ENCODE measurements around the gene CDK4. TPM values are rescaled to one million over a fixed set of nuclear protein-coding genes. Genes with fewer than 3 reads are reported as not detected.

The CDK4 gene
- total and polyA plus RNA-seq, 2 of the 13 experiments (the other 11 are each of a cell fraction or from before 2014, with no cell fraction given): 191 to 209 TPM

DNA sequence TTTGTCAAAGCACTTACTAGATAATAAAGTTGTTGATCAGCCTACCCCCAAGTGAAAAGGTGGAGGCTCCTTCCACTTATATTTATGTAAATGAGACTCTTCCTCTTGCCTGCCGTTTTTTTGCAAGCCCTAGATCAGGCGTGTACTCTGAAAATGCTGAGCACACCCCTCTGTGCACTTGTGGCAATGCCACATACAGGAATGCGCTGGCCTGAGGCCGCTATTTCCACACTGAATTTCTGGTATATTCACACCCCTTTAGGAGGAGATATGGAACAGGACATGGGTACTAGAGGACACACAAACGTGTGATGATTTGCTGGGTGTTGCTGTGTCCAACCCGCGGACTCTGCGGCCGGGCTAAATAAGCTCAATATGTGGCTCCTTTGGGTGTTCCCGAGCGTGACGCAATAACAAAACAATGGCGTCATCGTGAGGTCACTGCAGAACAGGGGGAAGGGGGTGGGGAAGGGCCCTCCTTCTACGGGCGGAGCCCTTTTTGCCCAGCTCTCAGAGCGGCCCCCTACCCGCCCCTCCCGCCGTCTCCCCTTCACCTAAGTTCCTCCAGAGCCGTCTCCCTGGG, 7.8 kb downstream of the CDK4 start (continued):
- no peak for TF ChIP-seq ZSCAN22 (CRISPR knock-in tag; IDR thresholded peaks at IDR 0.05)
- no peak for TF ChIP-seq ZFP82 (CRISPR knock-in tag; IDR thresholded peaks at IDR 0.05; ENCODE audit: borderline replicate concordance)
- no peak for TF ChIP-seq ZNF660 (CRISPR knock-in tag; IDR thresholded peaks at IDR 0.05; ENCODE audit: borderline replicate concordance, low read depth)
- TF ChIP-seq ZNF256 (CRISPR knock-in tag; conservative IDR thresholded peaks at IDR 0.05): no peak
- TF ChIP-seq, protein P1, sequence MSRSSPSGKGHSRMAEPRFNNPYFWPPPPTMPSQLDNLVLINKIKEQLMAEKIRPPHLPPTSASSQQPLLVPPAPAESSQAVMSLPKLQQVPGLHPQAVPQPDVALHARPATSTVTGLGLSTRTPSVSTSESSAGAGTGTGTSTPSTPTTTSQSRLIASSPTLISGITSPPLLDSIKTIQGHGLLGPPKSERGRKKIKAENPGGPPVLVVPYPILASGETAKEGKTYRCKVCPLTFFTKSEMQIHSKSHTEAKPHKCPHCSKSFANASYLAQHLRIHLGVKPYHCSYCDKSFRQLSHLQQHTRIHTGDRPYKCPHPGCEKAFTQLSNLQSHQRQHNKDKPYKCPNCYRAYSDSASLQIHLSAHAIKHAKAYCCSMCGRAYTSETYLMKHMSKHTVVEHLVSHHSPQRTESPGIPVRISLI (CRISPR knock-in tag; IDR thresholded peaks at IDR 0.05; ENCODE audit: borderline replicate concordance): no peak
- TF ChIP-seq ERF (CRISPR knock-in tag; IDR thresholded peaks at IDR 0.05): no peak
- no peak for TF ChIP-seq TCF7L2 (IDR thresholded peaks at IDR 0.05; ENCODE audit: low read depth, low read length)
- no peak for TF ChIP-seq RFXAP (CRISPR knock-in tag; IDR thresholded peaks at IDR 0.05; ENCODE audit: borderline replicate concordance)
- no peak for TF ChIP-seq RXRB (CRISPR knock-in tag; IDR thresholded peaks at IDR 0.05; ENCODE audit: borderline replicate concordance)
- no peak for TF ChIP-seq HNRNPLL (IDR thresholded peaks at IDR 0.05; ENCODE audit: low read depth, low read length, poor library complexity, severe bottlenecking)
- no peak for TF ChIP-seq SPEN (CRISPR knock-in tag; IDR thresholded peaks at IDR 0.05; ENCODE audit: low read depth)
- TF ChIP-seq TRIM24 (CRISPR knock-in tag; IDR thresholded peaks at IDR 0.05): no peak
- TF ChIP-seq CEBPB (IDR thresholded peaks at IDR 0.05; ENCODE audit: borderline replicate concordance, low read depth, low read length): peak; percentile 96
- peak; percentile 100 for TF ChIP-seq ZBTB21 (CRISPR knock-in tag; IDR thresholded peaks at IDR 0.05)
- no peak for TF ChIP-seq SNRNP70 (IDR thresholded peaks at IDR 0.05; ENCODE audit: low read depth, low read length)
- TF ChIP-seq, protein P2, sequence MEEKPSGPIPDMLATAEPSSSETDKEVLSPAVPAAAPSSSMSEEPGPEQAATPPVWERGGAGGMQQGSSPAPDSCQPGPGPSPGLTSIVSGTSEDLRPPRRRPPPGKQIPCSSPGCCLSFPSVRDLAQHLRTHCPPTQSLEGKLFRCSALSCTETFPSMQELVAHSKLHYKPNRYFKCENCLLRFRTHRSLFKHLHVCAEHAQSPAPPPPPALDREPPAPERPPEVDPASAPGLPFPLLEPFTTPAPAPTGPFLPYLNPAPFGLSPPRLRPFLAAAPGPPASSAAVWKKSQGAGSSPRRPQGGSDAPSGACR (CRISPR knock-in tag; IDR thresholded peaks at IDR 0.05): no peak
- no peak for TF ChIP-seq ZNF138 (CRISPR knock-in tag; IDR thresholded peaks at IDR 0.05; ENCODE audit: low read depth)
- TF ChIP-seq SAP130 (CRISPR knock-in tag; IDR thresholded peaks at IDR 0.05; ENCODE audit: low read depth): peak; percentile 4; the same call in 1 of the 2 replicates
- TF ChIP-seq, protein P3, sequence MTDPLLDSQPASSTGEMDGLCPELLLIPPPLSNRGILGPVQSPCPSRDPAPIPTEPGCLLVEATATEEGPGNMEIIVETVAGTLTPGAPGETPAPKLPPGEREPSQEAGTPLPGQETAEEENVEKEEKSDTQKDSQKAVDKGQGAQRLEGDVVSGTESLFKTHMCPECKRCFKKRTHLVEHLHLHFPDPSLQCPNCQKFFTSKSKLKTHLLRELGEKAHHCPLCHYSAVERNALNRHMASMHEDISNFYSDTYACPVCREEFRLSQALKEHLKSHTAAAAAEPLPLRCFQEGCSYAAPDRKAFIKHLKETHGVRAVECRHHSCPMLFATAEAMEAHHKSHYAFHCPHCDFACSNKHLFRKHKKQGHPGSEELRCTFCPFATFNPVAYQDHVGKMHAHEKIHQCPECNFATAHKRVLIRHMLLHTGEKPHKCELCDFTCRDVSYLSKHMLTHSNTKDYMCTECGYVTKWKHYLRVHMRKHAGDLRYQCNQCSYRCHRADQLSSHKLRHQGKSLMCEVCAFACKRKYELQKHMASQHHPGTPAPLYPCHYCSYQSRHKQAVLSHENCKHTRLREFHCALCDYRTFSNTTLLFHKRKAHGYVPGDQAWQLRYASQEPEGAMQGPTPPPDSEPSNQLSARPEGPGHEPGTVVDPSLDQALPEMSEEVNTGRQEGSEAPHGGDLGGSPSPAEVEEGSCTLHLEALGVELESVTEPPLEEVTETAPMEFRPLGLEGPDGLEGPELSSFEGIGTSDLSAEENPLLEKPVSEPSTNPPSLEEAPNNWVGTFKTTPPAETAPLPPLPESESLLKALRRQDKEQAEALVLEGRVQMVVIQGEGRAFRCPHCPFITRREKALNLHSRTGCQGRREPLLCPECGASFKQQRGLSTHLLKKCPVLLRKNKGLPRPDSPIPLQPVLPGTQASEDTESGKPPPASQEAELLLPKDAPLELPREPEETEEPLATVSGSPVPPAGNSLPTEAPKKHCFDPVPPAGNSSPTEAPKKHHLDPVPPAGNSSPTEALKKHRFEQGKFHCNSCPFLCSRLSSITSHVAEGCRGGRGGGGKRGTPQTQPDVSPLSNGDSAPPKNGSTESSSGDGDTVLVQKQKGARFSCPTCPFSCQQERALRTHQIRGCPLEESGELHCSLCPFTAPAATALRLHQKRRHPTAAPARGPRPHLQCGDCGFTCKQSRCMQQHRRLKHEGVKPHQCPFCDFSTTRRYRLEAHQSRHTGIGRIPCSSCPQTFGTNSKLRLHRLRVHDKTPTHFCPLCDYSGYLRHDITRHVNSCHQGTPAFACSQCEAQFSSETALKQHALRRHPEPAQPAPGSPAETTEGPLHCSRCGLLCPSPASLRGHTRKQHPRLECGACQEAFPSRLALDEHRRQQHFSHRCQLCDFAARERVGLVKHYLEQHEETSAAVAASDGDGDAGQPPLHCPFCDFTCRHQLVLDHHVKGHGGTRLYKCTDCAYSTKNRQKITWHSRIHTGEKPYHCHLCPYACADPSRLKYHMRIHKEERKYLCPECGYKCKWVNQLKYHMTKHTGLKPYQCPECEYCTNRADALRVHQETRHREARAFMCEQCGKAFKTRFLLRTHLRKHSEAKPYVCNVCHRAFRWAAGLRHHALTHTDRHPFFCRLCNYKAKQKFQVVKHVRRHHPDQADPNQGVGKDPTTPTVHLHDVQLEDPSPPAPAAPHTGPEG (CRISPR knock-in tag; IDR thresholded peaks at IDR 0.05): 0 out of 2 replicates have a peak, but pooled peaks have one; percentile 32
- no peak for TF ChIP-seq ZSCAN25 (CRISPR knock-in tag; IDR thresholded peaks at IDR 0.05)
- TF ChIP-seq ZNF557 (CRISPR knock-in tag; IDR thresholded peaks at IDR 0.05): no peak
- no peak for TF ChIP-seq ZNF335 (CRISPR knock-in tag; IDR thresholded peaks at IDR 0.05)
- peak; percentile 95 for TF ChIP-seq CREB1 (IDR thresholded peaks at IDR 0.05)
- TF ChIP-seq CREB1 (CRISPR knock-in tag; IDR thresholded peaks at IDR 0.05): peak; percentile 97; the same call in 1 of the 2 replicates
